Effector memory CD4-positive, alpha-beta T cell (primary cell): Measurements from ENCODE around the gene CAMTA1.
A peak's percentile ranks its signal among the peaks of the same experiment; 100 is the strongest.
"Not testable (repeated sequence)": the region's sequence is repeated elsewhere in the genome, so short reads cannot be mapped to it uniquely, and the experiment has no call there.

Experiments
- DNase-seq, 3 donors: peaks; one replicate each; pipeline ENCODE4 v3.0.0-alpha.2; 2020
- H3K27ac ChIP-seq: 2 replicates; pipeline ENCODE4 v1.7.0; 2013; ENCODE audit warnings: mild to moderate bottlenecking, low read length, moderate library complexity; ENCODE audit not compliant: insufficient read depth, poor library complexity, severe bottlenecking
- H3K27me3 ChIP-seq: replicated peaks from 2 replicates; pipeline ENCODE4 v1.7.0; 2013; ENCODE audit warnings: mild to moderate bottlenecking, low read length; ENCODE audit not compliant: insufficient read depth, control insufficient read depth, poor library complexity, severe bottlenecking
- H3K36me3 ChIP-seq: 2 replicates; pipeline ENCODE4 v1.7.0; 2013; ENCODE audit warnings: mild to moderate bottlenecking, low read length, moderate library complexity; ENCODE audit not compliant: control insufficient read depth, insufficient read depth
- H3K4me1 ChIP-seq: 2 replicates; pipeline ENCODE4 v1.7.0; 2013; ENCODE audit warnings: low read length, mild to moderate bottlenecking; ENCODE audit not compliant: control insufficient read depth, insufficient read depth, poor library complexity, severe bottlenecking
- H3K4me3 ChIP-seq: 2 replicates; pipeline ENCODE4 v1.7.0; 2013; ENCODE audit warnings: low read length, low read depth, mild to moderate bottlenecking; ENCODE audit not compliant: insufficient read depth, poor library complexity, severe bottlenecking
- H3K9me3 ChIP-seq: 2 replicates; pipeline ENCODE4 v1.7.0; 2013; ENCODE audit warnings: mild to moderate bottlenecking, low read length, moderate library complexity; ENCODE audit not compliant: control insufficient read depth

Gene CAMTA1

GRCh38 chr1:7704214-7705047 lies 919.2 kb downstream of the CAMTA1 start:
- Histone ChIP-seq H3K27ac (no peak overlapping the region), H3K36me3 (no peaks in the 10 kb centered on the region), H3K4me1 (peaks cover 4% of the 10 kb centered on the region), H3K27me3 (peaks cover 7% of the 10 kb centered on the region), H3K9me3 (no peaks in the 10 kb centered on the region), H3K4me3 (peak overlapping the region; percentile 56)
- DNase-seq = peak; percentile 84 to 89 (median 87)

- H3K4me3 ChIP-seq = peak overlapping the region; percentile 56
- peaks cover 7% of the 10 kb centered on the region for H3K27me3 ChIP-seq
- peak in 2 of 3 donors; percentile 41 to 52 for DNase-seq
- no peaks in the 10 kb centered on the region for H3K9me3 ChIP-seq
- no peaks in the 10 kb centered on the region for H3K36me3 ChIP-seq
- no peak overlapping the region for H3K27ac ChIP-seq
- H3K4me1 ChIP-seq = no peaks in the 10 kb centered on the region
Observed at GRCh38 chr1:7705048-7705907, 920.0 kb downstream of the CAMTA1 start.

DNA sequence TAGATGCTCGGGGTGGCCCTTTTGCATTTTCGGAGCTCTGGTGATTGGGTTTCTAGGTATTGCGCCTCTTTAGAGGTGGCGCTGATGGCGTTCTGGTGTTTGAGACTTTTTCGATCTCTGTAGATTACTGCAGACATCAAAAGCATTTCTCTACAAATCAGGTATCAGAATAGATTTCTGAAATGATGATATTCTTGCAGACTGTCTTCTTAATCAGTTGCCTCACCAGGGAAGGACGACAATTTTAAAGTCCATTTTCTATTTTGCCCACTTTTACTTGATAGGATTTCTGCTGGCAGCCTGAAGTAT lies 920.6 kb downstream of the CAMTA1 start:
- Histone ChIP-seq H3K27ac (no peak overlapping the region), H3K27me3 (peaks cover 7% of the 10 kb centered on the region), H3K4me3 (peak overlapping the region; percentile 41), H3K4me1 (no peaks in the 10 kb centered on the region), H3K9me3 (no peaks in the 10 kb centered on the region), H3K36me3 (no peaks in the 10 kb centered on the region)
- no peak for DNase-seq

- H3K4me3 ChIP-seq = no peak overlapping the region
- H3K9me3 ChIP-seq = no peaks in the 10 kb centered on the region
- H3K27me3 ChIP-seq = peaks cover 7% of the 10 kb centered on the region
- H3K27ac ChIP-seq = no peak overlapping the region
- no peaks in the 10 kb centered on the region for H3K36me3 ChIP-seq
- H3K4me1 ChIP-seq = no peaks in the 10 kb centered on the region
- no peak for DNase-seq
Observed at GRCh38 chr1:7707527-7707926, 922.3 kb downstream of the CAMTA1 start.

DNA sequence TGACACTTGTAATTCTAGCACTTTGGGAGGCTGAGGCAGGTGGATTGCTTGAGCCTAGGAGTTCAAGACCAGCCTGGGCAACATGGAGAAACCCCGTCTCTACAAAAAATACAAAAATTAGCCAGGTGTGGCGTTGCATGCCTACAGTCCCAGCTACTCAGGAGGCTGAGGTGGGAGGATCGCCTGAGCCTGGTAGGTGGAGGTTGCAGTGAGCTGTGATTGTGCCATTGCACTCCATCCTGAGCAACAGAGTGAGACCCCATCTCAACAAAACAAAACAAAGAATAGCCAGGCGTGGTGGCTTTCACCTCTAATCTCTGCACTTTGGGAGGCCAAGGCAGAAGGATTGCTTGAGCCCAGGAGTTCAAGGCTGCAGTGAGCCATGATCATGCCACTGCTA lies 922.8 kb downstream of the CAMTA1 start:
- DNase-seq, H3K27ac ChIP-seq, H3K27me3 ChIP-seq, H3K4me1 ChIP-seq, H3K4me3 ChIP-seq, H3K9me3 ChIP-seq, H3K36me3 ChIP-seq: not testable (repeated sequence)

DNA sequence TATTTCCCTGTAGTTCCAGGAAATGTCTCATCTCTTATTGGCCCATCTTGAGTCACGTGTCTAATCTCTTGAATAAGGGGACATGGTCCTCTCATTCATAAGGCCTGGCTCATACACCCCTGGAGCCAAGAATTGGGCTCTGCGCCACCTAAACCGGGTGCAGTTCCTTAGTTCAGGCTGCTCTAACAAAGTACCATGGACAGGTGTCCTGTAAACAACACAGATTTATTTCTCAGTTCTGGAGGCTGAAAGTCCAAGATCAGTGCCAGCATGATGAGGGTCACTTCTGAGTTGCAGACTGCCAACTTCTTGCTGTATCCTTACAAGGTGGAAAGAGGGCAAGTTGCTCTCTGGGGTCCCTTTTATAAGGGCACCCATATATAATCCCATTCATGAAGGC lies 925.6 kb downstream of the CAMTA1 start:
- H3K4me1 ChIP-seq = no peaks in the 10 kb centered on the region
- no peaks in the 10 kb centered on the region for H3K9me3 ChIP-seq
- peaks cover 7% of the 10 kb centered on the region for H3K27me3 ChIP-seq
- H3K36me3 ChIP-seq = no peaks in the 10 kb centered on the region
- no peak for DNase-seq
- H3K27ac ChIP-seq = no peak overlapping the region
- no peak overlapping the region for H3K4me3 ChIP-seq

DNA sequence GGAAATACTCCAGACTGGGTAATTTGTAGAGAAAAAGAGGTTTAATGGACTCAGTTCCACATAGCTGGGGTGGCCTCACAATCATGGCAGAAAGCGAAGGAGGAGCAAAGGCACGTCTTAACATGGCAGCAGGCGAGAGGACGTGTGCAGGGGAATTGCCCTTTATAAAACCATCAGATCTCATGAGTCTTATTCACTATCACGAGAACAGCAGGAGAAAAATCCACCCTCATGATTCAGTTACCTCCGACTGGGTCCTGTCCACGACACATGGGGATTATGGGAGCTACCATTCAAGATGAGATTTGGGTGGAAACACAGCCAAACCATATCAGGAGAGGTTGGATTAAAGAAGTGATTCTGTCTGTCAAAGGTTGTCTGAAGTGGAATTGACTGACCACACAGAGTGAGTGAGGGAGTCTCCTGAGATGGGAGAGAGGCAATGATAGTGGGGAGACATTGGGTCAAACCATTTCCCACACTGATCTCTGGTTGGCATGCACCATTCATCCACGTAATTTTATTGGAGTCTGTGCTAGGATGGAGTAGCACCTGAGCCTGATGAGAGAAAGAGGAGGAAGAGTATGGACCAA lies 927.6 kb downstream of the CAMTA1 start:
- no peak overlapping the region for H3K4me3 ChIP-seq
- H3K27ac ChIP-seq = no peak overlapping the region
- no peaks in the 10 kb centered on the region for H3K36me3 ChIP-seq
- H3K4me1 ChIP-seq = no peaks in the 10 kb centered on the region
- no peak for DNase-seq
- no peaks in the 10 kb centered on the region for H3K9me3 ChIP-seq
- peaks cover 3% of the 10 kb centered on the region for H3K27me3 ChIP-seq

DNA sequence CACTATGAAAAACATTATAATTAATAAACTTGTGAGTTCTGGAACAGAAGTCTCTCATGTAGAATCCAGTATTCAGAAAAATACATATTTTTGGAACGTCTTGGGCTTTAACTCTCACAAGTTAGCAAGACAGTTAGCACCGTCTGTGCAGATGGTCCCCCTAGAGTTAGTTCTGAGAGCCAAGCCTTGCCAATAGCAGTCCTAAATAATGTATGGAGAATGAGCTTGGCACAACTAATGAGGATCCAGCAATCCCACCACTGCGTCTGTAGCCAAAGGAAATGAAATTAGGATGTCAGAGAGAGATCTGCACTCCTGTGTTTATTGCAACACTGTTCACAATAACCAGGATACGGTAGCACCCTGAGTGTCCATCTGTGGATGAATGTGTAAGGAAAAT lies 931.3 kb downstream of the CAMTA1 start:
- no peaks in the 10 kb centered on the region for H3K36me3 ChIP-seq
- DNase-seq = no peak
- H3K4me3 ChIP-seq = no peak overlapping the region
- no peaks in the 10 kb centered on the region for H3K4me1 ChIP-seq
- H3K9me3 ChIP-seq = no peaks in the 10 kb centered on the region
- no peaks in the 10 kb centered on the region for H3K27me3 ChIP-seq
- no peak overlapping the region for H3K27ac ChIP-seq

DNA sequence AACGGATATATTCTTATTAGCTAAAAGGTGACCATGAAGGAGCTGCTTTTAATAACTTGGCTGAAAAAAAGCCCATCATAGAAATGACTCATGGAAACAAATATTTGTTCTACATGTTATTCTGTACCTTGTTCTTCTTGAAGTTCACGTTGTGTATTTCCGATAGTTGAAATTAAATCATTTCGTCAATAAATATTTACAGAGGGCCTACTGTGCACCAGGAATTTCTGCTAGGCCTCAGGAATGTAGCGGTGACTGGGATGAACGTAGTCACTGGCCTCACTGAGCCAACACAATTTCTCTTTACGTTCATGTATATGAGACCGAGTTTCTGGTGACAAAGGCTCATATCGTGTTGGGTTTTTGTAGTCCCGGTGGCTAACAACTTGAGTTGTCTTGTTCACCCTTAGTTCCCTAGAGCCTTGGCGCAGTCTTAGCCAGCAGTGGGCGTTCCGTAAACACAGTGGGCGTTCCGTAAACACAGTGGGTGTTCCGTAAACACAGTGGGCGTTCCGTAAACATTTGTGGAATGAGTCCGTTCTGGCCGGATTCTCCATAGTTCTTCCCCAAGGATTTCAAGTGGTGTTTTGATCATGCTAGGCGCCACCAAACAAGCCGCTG lies 932.6 kb downstream of the CAMTA1 start:
- no peaks in the 10 kb centered on the region for H3K27me3 ChIP-seq
- H3K27ac ChIP-seq = no peak overlapping the region
- H3K4me3 ChIP-seq = no peak overlapping the region
- DNase-seq = no peak
- H3K4me1 ChIP-seq = no peaks in the 10 kb centered on the region
- no peaks in the 10 kb centered on the region for H3K9me3 ChIP-seq
- H3K36me3 ChIP-seq = no peaks in the 10 kb centered on the region
